GM12878 (cell line): Measurements from ENCODE around the gene MIEN1.

Experiments
- CTCF ChIP-seq, 3 experiments: IDR thresholded peaks in 2 of 3; conservative IDR thresholded peaks in 1 of 3; 2 replicates each; pipeline ENCODE4 v1.5.1; 2011; ENCODE audit warnings: low read depth in 3 of 3, low read length in 3 of 3, mild to moderate bottlenecking in 3 of 3, control low read depth in 2 of 3, moderate library complexity in 2 of 3, inconsistent platforms in 1 of 3, mixed read lengths in 1 of 3; ENCODE audit not compliant: control insufficient read depth in 2 of 3, insufficient read depth in 1 of 3; ENCODE audit errors: extremely low read depth in 1 of 3
- SMC3 ChIP-seq: IDR thresholded peaks from 2 replicates; pipeline ENCODE4 v1.6.1; 2011; ENCODE audit warnings: low read length, improper control_type of control experiment, borderline replicate concordance
- USF2 ChIP-seq: IDR thresholded peaks from 2 replicates; pipeline ENCODE4 v1.6.1; 2011; ENCODE audit warnings: low read depth, low read length, improper control_type of control experiment, borderline replicate concordance

GRCh38 chr17:39769974-39770587 is 39.7 kb upstream of the MIEN1 start:
- no peak; the same call in 1 of the 2 replicates for TF ChIP-seq USF2
- TF ChIP-seq SMC3, result no peak
- no peak for TF ChIP-seq CTCF (IDR thresholded peaks at IDR 0.05 in 2 of 3, conservative IDR thresholded peaks at IDR 0.05 in 1 of 3; ENCODE audit: control insufficient read depth in 2 of 3, extremely low read depth in 1 of 3, insufficient read depth in 1 of 3, low read depth in 3 of 3, low read length in 3 of 3)
